GM10266 (cell line): ENCODE measurements around the gene TRIM67.

Experiments
- DNase-seq: peaks from one replicate; pipeline ENCODE4 v3.0.0; 2012; ENCODE audit errors: extremely low spot score
- TF ChIP-seq, protein P1 (sequence below): IDR thresholded peaks from 2 replicates; pipeline ENCODE4 v1.5.1; 2012; ENCODE audit warnings: mild to moderate bottlenecking, low read depth; ENCODE audit not compliant: control insufficient read depth, insufficient read depth; ENCODE audit errors: missing control alignments

The TRIM67 gene

DNA sequence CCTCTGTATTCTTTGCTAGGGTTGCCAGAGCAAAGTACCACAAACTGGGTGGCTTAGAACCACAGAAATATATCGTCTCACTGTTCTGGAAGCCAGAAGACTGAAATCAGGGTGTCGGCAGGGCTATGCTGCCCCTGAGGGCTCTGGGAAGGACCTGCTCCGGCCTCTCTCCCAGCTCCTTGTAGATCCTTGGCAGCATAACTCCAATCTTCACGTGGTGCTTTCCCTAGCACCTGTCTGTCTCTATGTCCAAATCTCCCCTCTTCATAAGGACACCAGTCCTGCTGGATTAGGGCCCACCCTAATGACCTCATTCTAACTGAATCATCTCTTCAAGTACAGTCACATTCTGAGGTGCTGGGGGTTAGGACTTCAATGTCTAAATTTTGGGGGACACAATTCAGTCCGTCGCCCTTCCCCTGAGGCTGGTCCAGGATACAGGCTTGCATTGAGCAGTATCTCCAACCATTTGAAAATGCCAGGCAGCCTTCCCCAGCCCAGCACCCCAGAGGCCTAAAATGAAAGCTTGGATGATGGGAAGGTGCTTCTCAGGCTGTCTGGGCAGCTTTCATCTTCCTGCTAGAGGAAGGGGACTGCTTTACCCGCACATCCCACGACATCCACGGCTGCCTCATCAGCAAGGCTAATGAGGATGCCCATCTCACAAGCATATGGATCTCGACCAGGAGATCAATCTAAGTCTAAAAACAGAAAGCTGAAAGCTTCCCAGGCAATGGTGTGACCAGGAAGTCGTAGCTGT, 24.7 kb downstream of the TRIM67 start:
- TF ChIP-seq, protein P1, sequence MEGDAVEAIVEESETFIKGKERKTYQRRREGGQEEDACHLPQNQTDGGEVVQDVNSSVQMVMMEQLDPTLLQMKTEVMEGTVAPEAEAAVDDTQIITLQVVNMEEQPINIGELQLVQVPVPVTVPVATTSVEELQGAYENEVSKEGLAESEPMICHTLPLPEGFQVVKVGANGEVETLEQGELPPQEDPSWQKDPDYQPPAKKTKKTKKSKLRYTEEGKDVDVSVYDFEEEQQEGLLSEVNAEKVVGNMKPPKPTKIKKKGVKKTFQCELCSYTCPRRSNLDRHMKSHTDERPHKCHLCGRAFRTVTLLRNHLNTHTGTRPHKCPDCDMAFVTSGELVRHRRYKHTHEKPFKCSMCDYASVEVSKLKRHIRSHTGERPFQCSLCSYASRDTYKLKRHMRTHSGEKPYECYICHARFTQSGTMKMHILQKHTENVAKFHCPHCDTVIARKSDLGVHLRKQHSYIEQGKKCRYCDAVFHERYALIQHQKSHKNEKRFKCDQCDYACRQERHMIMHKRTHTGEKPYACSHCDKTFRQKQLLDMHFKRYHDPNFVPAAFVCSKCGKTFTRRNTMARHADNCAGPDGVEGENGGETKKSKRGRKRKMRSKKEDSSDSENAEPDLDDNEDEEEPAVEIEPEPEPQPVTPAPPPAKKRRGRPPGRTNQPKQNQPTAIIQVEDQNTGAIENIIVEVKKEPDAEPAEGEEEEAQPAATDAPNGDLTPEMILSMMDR, result no peak
- no peak for DNase-seq

DNA sequence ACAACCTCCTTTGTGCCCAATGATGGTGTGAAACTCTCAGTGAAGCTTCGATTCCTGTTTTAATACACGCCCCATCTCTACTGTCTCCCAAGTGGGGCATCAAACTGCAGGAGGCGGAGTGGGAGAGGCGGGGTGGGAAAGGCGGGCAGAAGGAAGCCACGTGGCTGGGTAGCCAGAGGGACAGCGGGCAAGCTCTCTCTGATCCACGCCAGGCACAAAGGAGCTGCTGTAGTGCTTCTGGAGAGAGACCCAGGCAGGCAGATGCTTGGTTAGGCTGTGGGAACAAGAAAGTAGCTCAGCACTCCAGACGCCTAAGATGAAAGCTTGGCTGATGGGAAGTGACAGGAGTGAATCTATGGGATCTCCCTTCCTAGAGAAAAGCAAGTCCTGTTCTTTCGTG, 25.7 kb downstream of the TRIM67 start:
- DNase-seq, result no peak
- TF ChIP-seq, protein P1, result no peak

- TF ChIP-seq, protein P1, result no peak
Observed at GRCh38 chr1:231188072-231188471, 26.2 kb downstream of the TRIM67 start.

GRCh38 chr1:231188768-231189167, 26.9 kb downstream of the TRIM67 start:
- DNase-seq, result no peak
- TF ChIP-seq, protein P1, result no peak

More at GRCh38 chr1:231188072-231188471, 26.2 kb downstream of the TRIM67 start:
- DNase-seq, result no peak

DNA sequence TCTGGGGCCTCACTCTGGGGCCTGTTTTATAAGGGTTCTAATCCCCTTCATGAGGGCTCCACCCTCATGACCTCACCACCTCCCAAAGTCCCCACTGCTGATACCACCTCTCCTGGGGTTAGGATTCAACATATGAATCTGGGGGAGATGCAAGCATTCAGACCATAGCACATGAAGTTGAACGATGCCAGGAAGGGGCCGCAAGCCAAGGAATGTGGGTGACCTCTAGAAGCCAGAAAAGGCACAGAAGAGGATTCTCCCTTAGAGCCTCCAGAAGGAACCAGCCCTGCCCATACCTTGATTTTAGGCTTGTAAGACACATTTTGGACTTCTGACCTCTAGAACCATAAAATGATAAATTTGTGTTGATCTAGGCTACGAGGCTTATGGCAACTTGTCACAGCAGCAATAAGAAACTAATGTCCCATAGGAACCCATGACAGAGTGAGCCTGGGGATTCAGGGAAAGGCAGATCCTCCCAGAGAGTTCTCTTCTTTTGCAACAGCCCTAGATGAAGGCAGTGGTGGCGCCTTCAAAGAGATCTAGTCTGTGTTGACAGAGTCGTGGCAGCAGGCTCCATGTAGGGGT, 27.9 kb downstream of the TRIM67 start:
- TF ChIP-seq, protein P1, result no peak
- no peak for DNase-seq

GRCh38 chr1:231190456-231190855, 28.6 kb downstream of the TRIM67 start:
- TF ChIP-seq, protein P1, result no peak
- DNase-seq, result no peak

DNA sequence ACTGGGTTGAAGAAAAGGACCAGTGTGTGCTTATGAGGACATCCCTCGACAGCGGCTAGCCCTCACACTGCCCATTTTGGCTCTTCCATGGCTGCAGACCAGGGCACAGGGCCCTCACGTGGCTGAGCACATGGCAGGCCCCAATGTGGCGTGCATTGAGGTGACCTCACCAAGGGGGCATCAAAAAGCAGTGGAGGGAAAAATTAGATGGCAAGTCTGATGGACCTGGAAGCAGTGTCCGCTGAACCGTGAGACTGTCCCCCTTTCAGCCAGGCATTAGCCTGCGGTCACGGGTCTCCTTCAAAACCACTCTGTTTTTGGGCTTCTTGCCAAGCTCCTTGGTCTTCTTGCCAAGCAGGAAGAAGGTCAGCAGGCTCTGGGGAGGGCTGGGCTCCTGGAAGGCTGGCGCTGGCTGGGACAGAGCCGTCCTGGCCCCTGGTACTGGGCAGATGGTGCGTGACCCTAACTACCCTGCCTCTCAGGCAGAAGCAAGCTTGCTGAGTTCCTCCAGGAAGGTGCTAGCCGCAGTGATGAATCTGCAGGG, 30.8 kb downstream of the TRIM67 start:
- DNase-seq, result no peak
- TF ChIP-seq, protein P1, result no peak
